ENCODE measurements around the gene NDUFV1.
"Not testable (repeated sequence)": the region's sequence is repeated elsewhere in the genome, so short reads cannot be mapped to it uniquely, and the experiment has no call there.

DNA sequence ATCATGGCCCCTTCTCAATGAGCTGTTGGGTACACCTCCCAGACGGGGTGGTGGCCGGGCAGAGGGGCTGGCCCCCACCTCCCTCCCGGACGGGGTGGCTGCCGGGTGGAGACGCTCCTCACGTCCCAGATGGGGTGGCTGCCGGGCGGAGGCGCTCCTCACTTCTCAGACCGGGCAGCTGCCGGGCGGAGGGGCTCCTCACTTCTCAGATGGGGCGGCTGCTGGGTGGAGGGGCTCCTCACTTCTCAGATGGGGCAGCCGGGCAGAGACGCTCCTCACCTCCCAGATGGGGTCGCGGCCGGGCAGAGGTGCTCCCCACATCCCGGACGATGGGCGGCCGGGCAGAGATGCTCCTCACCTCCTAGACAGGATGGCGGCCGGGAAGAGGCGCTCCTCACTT is 8.8 kb upstream of the NDUFV1 start:
- TF ChIP-seq POLR2A, CTCF, EP300 (IDR thresholded peaks at IDR 0.05): not testable (repeated sequence)

Measured in gastroesophageal sphincter (tissue), 3 donors.